Thoracic aorta (tissue), 2 donors: ENCODE data around the gene VPS13C. TPM values are rescaled to one million over a fixed set of nuclear protein-coding genes. Genes with fewer than 3 reads are reported as not detected.

Experiments
- ATAC-seq: fragments of 150-250 bp; one replicate; pipeline ENCODE4 v1.8.0; 2017; ENCODE audit warnings: low read depth; ENCODE audit not compliant: insufficient number of reproducible peaks, low FRiP score
- DNase-seq: peaks from one replicate; pipeline ENCODE4 v3.0.0-alpha.2; 2020; ENCODE audit warnings: low spot score
- H3K27ac ChIP-seq, 2 donors: fragments of 200-600 bp; sonication (generic); 1 replicate in 1 of 2; 2 replicates in 1 of 2; pipeline ENCODE4 v1.5.1; 2016; ENCODE audit warnings: mild to moderate bottlenecking in 2 of 2, moderate library complexity in 2 of 2
- H3K27me3 ChIP-seq: fragments of 200-600 bp; sonication (generic); replicated peaks from 2 replicates; pipeline ENCODE4 v1.6.0; 2016; ENCODE audit warnings: mild to moderate bottlenecking; ENCODE audit not compliant: insufficient read depth
- H3K36me3 ChIP-seq: fragments of 200-600 bp; sonication (generic); one replicate; pipeline ENCODE4 v1.5.1; 2016
- H3K4me1 ChIP-seq, 2 donors: fragments of 200-600 bp; sonication (generic); 1 replicate in 1 of 2; 2 replicates in 1 of 2; pipeline versions ENCODE4 v1.5.1 to v1.6.0; 2016; ENCODE audit warnings: low read depth in 2 of 2, mild to moderate bottlenecking in 1 of 2; ENCODE audit not compliant: control insufficient read depth in 1 of 2
- H3K4me3 ChIP-seq: fragments of 200-600 bp; sonication (generic); 2 replicates; pipeline ENCODE4 v1.5.1; 2016; ENCODE audit warnings: mild to moderate bottlenecking
- H3K9me3 ChIP-seq: fragments of 200-600 bp; sonication (generic); 2 replicates; pipeline ENCODE4 v1.5.1; 2016
- total RNA-seq, 2 donors: library from RNA; depleted of rRNA; stranded (reverse); fragments of >200 nt; gene quantifications; one replicate each; pipeline versions ENCODE4 v1.1.0 to v1.2.3, GENCODE V29; 2016
- TF ChIP-seq, protein P1 (sequence below): fragments of 200-600 bp; sonication (generic); IDR thresholded peaks from one replicate; pipeline ENCODE4 v1.5.1; 2019; ENCODE audit warnings: antibody characterized with exemption

Gene VPS13C
- total RNA-seq, 2 donors from 2014 or later, result 93.3 to 99.0 TPM

DNA sequence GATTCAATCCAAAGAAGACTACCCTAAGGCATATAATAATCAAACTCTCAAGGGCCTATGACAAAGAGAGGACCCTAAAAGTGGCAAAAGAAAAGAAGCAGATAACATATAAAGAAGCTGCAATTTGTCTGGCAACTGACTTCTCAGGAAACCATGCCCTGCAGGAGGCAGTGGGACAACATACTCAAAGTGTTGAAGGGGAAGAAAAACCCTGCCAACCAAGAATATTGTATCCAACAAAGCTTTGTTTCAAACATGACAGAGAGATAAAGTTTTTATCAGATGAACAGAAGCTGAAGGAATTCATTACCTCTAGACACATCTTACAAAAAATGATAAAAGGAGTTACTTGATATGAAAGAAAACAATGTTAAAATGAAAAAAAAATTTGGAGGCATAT lies 167.1 kb downstream of the VPS13C start:
- Histone ChIP-seq H3K36me3 (peaks cover 10% of the 10 kb centered on the region), H3K9me3 (peaks cover 10% of the 10 kb centered on the region), H3K27ac (no peak overlapping the region), H3K4me3 (no peak overlapping the region), H3K27me3 (no peaks in the 10 kb centered on the region), H3K4me1 (no peaks in the 10 kb centered on the region)
- TF ChIP-seq, protein P1, sequence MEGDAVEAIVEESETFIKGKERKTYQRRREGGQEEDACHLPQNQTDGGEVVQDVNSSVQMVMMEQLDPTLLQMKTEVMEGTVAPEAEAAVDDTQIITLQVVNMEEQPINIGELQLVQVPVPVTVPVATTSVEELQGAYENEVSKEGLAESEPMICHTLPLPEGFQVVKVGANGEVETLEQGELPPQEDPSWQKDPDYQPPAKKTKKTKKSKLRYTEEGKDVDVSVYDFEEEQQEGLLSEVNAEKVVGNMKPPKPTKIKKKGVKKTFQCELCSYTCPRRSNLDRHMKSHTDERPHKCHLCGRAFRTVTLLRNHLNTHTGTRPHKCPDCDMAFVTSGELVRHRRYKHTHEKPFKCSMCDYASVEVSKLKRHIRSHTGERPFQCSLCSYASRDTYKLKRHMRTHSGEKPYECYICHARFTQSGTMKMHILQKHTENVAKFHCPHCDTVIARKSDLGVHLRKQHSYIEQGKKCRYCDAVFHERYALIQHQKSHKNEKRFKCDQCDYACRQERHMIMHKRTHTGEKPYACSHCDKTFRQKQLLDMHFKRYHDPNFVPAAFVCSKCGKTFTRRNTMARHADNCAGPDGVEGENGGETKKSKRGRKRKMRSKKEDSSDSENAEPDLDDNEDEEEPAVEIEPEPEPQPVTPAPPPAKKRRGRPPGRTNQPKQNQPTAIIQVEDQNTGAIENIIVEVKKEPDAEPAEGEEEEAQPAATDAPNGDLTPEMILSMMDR, result no peak
- ATAC-seq, result no peak
- DNase-seq, result no peak

DNA sequence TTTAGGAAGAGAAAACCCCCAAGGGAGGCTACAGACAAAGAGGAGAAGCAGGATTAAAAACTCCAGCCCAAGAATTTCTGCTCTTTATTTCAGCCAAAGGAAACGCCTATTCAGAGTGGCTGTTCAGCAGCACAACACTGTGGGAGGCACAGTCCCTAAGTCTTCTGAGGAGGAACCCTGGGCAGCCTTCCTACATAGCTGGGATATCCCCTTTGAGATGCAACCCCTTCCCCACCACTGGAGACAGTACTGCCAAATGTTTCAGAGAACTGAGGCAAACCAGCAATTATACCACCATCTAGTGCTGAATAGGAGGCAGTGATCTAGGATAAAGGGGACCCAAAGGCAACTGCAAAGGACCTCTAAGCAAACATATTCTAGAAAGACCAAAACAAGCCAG lies 168.1 kb downstream of the VPS13C start:
- TF ChIP-seq, protein P1, result no peak
- peaks cover 10% of the 10 kb centered on the region for H3K9me3 ChIP-seq
- H3K27me3 ChIP-seq, result no peaks in the 10 kb centered on the region
- ATAC-seq (no peak), DNase-seq (no peak)
- no peak overlapping the region for H3K27ac ChIP-seq
- H3K4me3 ChIP-seq, result no peak overlapping the region
- H3K4me1 ChIP-seq, result no peaks in the 10 kb centered on the region
- H3K36me3 ChIP-seq, result peaks cover 10% of the 10 kb centered on the region

DNA sequence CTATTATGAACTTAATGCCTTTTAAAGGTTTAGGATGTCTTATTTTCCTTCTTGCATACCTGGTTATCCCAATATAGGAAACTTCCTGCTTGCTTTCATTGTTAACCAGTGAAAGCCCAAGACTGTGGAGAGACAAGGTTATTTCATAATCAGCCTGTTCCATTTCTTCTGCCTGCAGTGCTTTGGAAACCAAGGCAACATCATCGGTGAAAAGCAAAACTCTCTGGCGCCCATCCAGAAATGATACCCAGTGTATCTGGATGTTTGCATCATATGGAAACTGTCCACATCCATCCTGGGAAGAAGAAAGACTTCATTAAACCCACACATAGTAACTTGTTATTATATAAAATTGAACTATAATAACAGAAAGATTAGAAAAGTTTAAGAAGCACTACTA lies 170.1 kb downstream of the VPS13C start:
- Histone ChIP-seq H3K4me1 (no peaks in the 10 kb centered on the region), H3K27me3 (no peaks in the 10 kb centered on the region), H3K9me3 (peaks cover 10% of the 10 kb centered on the region), H3K27ac (no peak overlapping the region), H3K36me3 (peaks cover 10% of the 10 kb centered on the region), H3K4me3 (no peak overlapping the region)
- TF ChIP-seq, protein P1, result no peak
- DNase-seq (no peak), ATAC-seq (no peak)

DNA sequence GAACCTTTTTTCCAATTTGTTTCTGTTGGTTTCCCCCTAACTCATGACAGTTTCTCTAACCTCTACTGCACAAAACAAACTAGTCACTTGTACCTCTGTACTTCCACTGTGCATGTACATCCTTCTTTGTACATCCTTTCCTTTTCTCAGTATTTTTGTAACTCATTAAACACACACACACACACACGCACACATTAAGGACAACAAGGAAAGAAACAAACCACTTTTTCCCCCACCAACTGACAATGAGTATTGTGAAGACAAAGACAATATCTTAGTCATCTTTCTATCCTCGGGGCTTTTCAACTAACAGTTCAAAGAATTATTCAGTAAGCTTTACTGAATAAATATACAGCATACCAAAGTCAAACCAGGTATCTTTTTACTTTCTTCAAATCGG lies 170.5 kb downstream of the VPS13C start:
- Histone ChIP-seq H3K27me3 (no peaks in the 10 kb centered on the region), H3K27ac (no peak overlapping the region), H3K4me3 (no peak overlapping the region), H3K36me3 (peaks cover 10% of the 10 kb centered on the region), H3K4me1 (no peaks in the 10 kb centered on the region), H3K9me3 (peaks cover 10% of the 10 kb centered on the region)
- DNase-seq (no peak), ATAC-seq (no peak)
- TF ChIP-seq, protein P1, result no peak

- Histone ChIP-seq H3K4me3 (no peak overlapping the region), H3K9me3 (peaks cover 2% of the 10 kb centered on the region), H3K36me3 (peaks cover 8% of the 10 kb centered on the region), H3K27ac (no peak overlapping the region), H3K27me3 (no peaks in the 10 kb centered on the region), H3K4me1 (no peaks in the 10 kb centered on the region)
- TF ChIP-seq, protein P1, result no peak
- ATAC-seq, result no peak
- DNase-seq, result no peak
Observed at GRCh38 chr15:61888074-61888780, 172.0 kb downstream of the VPS13C start.
